Mammary epithelial cell (primary cell): Measurements from ENCODE around the gene GCH1.

Experiments
- CTCF ChIP-seq, 2 donors: IDR thresholded peaks in 1 of 2; conservative IDR thresholded peaks in 1 of 2; 2 replicates each; pipeline ENCODE4 v1.5.1; 2011 to 2012; ENCODE audit warnings: inconsistent platforms in 2 of 2, low read length in 2 of 2, mild to moderate bottlenecking in 2 of 2, control low read depth in 1 of 2, low read depth in 1 of 2; ENCODE audit not compliant: insufficient read depth in 1 of 2; ENCODE audit errors: extremely low read depth in 1 of 2
- EZH2 ChIP-seq: IDR thresholded peaks from 2 replicates; pipeline ENCODE4 v1.6.1; 2012; ENCODE audit warnings: low read length, inconsistent platforms, borderline replicate concordance

GRCh38 chr14:54902521-54903420, at the start of gene GCH1:
- TF ChIP-seq CTCF (conservative IDR thresholded peaks at IDR 0.05 in 1 of 2, IDR thresholded peaks at IDR 0.05 in 1 of 2; ENCODE audit: extremely low read depth in 1 of 2, insufficient read depth in 1 of 2, low read depth in 1 of 2, low read length in 2 of 2) = peak; percentile 11 to 36
- no peak for TF ChIP-seq EZH2
